HG03571 (cell line): Measurements from ENCODE around the gene LRP4.

Experiments
- ATAC-seq: cut with Tn5 transposase; IDR thresholded peaks from one replicate; pipeline ENCODE4 v1.9.1; 2021; ENCODE audit not compliant: unreplicated experiment

Gene LRP4

DNA sequence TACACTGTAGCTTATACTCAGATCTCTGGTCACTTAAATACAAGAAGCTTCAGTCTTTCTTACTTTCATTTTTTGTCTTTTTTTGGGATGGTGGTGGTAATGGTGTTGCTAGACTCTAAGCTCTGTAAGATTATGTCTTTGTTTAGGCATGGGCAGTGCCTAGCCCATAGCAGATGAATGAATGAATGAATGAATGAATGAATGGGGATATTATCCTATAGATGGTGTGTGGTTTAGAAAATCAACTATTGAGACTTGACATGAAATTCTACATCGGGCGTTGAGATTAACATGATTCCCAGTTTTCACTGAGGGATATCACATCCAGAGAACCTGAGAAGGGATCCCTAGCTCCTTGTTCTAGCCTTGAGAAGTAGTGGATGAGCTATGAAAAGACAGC is 62.5 kb downstream of the LRP4 start:
- ATAC-seq, result no peak

DNA sequence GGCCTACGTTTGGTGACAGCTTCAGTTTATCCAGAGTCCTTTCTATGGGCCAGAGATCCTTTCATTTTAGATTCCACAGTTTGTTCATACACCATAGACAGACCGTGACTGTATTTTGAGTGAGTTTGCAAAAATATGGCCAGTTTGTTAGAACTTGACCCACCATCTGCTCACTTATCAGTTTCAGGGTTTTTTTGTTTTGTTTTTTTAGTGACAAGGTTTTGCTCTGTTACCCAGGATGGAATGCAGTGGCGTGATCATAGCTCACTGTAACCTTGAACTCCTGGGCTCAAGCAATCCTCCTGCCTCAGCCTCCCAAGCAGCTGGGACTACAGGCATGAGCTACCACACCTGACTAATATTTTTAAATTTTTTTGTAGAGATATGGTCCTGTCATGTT is 63.2 kb downstream of the LRP4 start:
- ATAC-seq, result no peak

- no peak for ATAC-seq
These were observed 67.4 kb downstream of the LRP4 start for GRCh38 chr11:46850829-46851380.

GRCh38 chr11:46849631-46850030 is 68.7 kb downstream of the LRP4 start:
- ATAC-seq, result no peak

DNA sequence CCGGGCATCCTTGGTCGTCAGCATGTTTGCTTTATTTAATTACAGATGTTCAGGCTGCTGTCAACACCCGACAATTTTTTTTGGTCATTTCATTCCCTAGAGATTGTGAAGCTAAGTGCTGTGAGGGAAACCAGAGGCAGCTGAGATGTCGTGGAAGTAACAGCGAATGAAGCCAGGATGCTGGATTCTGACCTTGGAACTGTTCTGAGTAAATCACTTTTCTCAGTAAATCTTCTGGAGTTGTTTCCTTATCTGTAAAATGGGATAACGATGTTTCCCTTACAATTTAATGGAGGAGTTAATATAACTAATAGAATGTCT is 71.9 kb downstream of the LRP4 start:
- no peak for ATAC-seq

DNA sequence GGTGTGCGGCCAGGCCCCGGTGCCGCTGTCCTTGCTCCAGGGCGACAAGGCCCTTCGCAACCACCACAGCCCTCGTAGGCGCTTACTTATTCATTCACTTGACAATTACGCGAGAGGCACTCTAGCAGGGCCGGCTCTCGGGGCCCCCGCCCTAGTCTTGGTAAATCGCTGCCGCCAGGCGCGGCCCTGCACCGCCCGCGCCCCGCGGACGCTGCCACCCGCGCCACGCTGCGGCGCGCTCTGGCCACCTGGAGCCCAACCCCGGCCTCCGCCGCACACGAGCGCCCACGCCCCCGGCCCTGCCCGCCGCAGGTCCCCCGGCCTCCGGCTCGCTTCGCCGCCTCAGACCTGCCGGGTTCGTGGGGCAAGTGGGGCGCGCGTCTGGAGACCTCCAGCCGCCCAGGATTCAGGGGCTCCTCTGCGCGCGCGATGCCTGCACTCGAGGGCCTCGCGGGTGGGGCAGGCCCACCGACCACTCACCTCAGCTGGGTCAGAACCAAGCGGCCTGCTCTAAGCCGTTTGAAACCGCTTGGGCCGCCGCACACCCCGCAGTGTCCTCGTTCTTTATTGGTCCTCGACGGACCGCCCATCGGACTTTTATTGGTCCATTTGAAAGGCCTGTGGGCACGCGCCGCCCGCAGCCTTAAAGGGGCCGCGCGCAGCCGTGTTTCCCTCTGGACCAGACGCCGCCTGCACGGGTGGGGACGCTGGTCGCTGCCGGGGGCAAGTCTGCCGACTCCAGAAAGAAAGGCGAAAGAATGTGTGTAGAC is 72.4 kb downstream of the LRP4 start, which contains the start of gene CKAP5:
TSS of gene CKAP5 (minus strand) at position 541 of the 770 bp plus-strand sequence. CDS start 25,049 bp downstream, outside the sequence.
- peak; percentile 89 for ATAC-seq

DNA sequence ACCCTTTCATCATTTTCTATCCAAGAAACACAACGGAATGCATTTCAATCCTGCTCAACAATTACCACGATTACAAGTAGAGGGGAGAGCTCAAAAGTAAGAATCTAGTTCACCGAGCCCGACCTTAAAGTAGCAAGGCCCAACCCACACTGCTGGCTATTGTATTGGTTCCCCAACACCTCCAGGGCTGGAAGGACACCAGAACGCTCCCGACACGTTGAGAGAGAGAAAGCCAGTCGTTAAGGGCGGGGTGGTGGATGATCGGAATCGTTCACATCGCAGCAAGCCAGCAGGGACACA is 73.0 kb downstream of the LRP4 start:
- ATAC-seq, result no peak

- ATAC-seq, result no peak
These were observed 78.2 kb downstream of the LRP4 start for GRCh38 chr11:46840116-46840515.

- ATAC-seq, result no peak
These were observed 79.8 kb downstream of the LRP4 start for GRCh38 chr11:46838501-46838900.

- no peak for ATAC-seq
These were observed 80.5 kb downstream of the LRP4 start for GRCh38 chr11:46837860-46838259.

DNA sequence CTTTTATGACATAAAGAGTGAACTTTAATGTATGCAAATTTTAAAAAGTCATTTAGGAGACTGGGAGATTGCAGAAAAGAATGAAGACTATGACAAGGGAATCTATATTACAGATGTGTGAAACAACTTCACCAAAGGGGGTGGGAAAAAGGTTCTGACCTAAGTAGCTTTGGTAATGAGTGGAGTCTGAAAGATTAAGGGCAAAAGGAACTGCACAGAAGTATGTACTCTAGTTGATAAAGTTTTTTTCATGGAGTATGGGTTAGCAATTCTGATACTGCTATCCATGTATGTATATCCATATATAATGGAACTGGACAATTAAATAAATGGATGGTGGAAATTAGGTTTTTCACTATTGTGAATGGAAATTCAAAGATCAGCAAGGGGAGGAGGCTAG is 81.5 kb downstream of the LRP4 start:
- ATAC-seq, result no peak

DNA sequence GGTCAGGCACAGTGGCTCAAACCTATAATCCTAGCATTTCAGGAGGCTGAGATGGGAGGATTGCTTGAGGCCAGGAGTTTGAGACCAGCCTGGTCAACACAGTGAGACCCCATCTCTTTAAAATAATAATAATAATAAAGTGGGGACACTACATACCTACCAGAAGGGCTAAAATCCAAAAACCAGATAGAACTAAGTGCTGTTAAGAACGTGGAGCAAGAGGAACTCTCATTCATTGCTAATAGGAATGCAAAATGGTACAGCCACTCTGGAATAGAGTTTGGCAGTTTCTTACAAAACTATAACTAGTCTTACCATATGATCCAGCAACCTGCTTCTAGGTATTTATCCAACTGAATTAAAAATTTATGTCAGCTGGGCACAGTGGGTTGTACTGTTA is 81.9 kb downstream of the LRP4 start:
- ATAC-seq, result no peak

- ATAC-seq, result no peak
These were observed 82.5 kb downstream of the LRP4 start for GRCh38 chr11:46835897-46836296.

- ATAC-seq, result no peak
These were observed 83.5 kb downstream of the LRP4 start for GRCh38 chr11:46834821-46835220.

GRCh38 chr11:46832511-46833214 is 85.7 kb downstream of the LRP4 start:
- no peak for ATAC-seq

- no peak for ATAC-seq
These were observed 90.4 kb downstream of the LRP4 start for GRCh38 chr11:46827995-46828394.

GRCh38 chr11:46826310-46827044 is 91.9 kb downstream of the LRP4 start:
- ATAC-seq, result peak; percentile 97

- no peak for ATAC-seq
These were observed 109.4 kb downstream of the LRP4 start for GRCh38 chr11:46808799-46809431.
